ENCODE results near the gene USP16.

Gene USP16

DNA sequence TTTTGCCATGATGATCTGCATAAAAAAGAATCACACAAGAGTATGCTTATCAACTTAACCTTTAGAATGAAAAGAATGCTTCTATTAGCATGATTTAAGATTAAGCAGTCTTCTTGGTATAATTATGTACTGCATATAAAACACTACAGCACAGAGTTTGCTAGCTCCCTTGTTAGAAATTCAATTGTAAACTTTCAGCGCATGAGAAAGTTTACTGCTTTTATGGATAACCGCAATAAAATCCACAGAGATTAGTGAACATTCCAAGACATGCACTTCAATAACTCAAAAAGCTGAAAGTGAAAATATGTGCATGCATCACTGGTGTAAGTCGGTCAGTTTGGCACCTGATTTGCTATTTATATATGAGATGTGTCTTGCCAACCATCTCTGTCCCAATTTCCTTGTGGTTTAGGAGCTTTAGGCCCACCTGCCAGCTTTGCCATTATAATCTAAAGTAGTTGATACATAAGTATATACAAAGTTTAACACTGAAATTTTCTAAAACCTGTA lies 32.1 kb downstream of the USP16 start:
- ATAC-seq = no peak

GRCh38 chr21:29064850-29065481 lies 40.5 kb downstream of the USP16 start:
- no peak for ATAC-seq
- TF ChIP-seq, protein P1, sequence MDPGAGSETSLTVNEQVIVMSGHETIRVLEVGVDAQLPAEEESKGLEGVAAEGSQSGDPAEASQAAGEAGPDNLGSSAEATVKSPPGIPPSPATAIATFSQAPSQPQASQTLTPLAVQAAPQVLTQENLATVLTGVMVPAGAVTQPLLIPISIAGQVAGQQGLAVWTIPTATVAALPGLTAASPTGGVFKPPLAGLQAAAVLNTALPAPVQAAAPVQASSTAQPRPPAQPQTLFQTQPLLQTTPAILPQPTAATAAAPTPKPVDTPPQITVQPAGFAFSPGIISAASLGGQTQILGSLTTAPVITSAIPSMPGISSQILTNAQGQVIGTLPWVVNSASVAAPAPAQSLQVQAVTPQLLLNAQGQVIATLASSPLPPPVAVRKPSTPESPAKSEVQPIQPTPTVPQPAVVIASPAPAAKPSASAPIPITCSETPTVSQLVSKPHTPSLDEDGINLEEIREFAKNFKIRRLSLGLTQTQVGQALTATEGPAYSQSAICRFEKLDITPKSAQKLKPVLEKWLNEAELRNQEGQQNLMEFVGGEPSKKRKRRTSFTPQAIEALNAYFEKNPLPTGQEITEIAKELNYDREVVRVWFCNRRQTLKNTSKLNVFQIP (CRISPR knock-in tag; IDR thresholded peaks at IDR 0.05; ENCODE audit: borderline replicate concordance, low read depth) = no peak
- no peak for TF ChIP-seq PATZ1 (CRISPR knock-in tag; IDR thresholded peaks at IDR 0.05; ENCODE audit: borderline replicate concordance)
- TF ChIP-seq ZNF565 (CRISPR knock-in tag; conservative IDR thresholded peaks at IDR 0.05; ENCODE audit: low read depth) = no peak
- no peak for TF ChIP-seq SNAI2 (CRISPR knock-in tag; IDR thresholded peaks at IDR 0.05)

More for the DNA sequence above, 32.1 kb downstream of the USP16 start:
- TF ChIP-seq ARNTL (CRISPR knock-in tag; IDR thresholded peaks at IDR 0.05; ENCODE audit: borderline replicate concordance, low read depth) = no peak
- TF ChIP-seq CSRNP3 (CRISPR knock-in tag; IDR thresholded peaks at IDR 0.05) = no peak

DNA sequence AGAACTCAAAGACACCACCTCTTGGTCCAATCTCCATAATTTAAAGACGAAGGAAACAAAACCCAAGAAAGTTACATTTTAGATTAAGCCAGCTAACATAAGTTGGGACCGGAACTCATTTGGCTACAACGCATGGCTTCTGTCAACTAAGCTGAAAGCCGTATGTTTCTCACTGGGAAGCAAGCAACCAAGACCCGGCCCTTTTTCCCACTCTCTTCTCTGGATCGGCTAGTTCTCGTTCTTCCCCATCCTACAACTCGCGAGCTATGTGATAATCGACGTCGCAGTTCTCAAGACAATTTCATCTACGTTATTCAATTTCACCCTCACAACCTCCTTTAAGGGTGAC lies 48.4 kb downstream of the USP16 start:
- peak; percentile 41 for ATAC-seq
- TF ChIP-seq ZNF70 (CRISPR knock-in tag; IDR thresholded peaks at IDR 0.05) (no peak), ZNF565 (CRISPR knock-in tag; conservative IDR thresholded peaks at IDR 0.05; ENCODE audit: low read depth) (no peak), TSHZ2 (CRISPR knock-in tag; IDR thresholded peaks at IDR 0.05) (no peak), ZNF8 (CRISPR knock-in tag; IDR thresholded peaks at IDR 0.05) (no peak), ZC3H10 (CRISPR knock-in tag; IDR thresholded peaks at IDR 0.05) (no peak), ARNTL (CRISPR knock-in tag; IDR thresholded peaks at IDR 0.05; ENCODE audit: borderline replicate concordance, low read depth) (no peak), GLIS3 (CRISPR knock-in tag; IDR thresholded peaks at IDR 0.05) (no peak), TOX (CRISPR knock-in tag; IDR thresholded peaks at IDR 0.05; ENCODE audit: borderline replicate concordance) (no peak), PATZ1 (CRISPR knock-in tag; IDR thresholded peaks at IDR 0.05; ENCODE audit: borderline replicate concordance) (no peak), PPARA (CRISPR knock-in tag; IDR thresholded peaks at IDR 0.05; ENCODE audit: borderline replicate concordance) (no peak), OSR1 (CRISPR knock-in tag; IDR thresholded peaks at IDR 0.05) (no peak), ZFP3 (CRISPR knock-in tag; IDR thresholded peaks at IDR 0.05) (no peak), TCF4 (CRISPR knock-in tag; IDR thresholded peaks at IDR 0.05; ENCODE audit: borderline replicate concordance) (no peak), RARB (CRISPR knock-in tag; IDR thresholded peaks at IDR 0.05) (no peak), CSDC2 (CRISPR knock-in tag; IDR thresholded peaks at IDR 0.05) (no peak)
- TF ChIP-seq, protein P1 (CRISPR knock-in tag; IDR thresholded peaks at IDR 0.05; ENCODE audit: borderline replicate concordance, low read depth) = no peak
- TF ChIP-seq, protein P2, sequence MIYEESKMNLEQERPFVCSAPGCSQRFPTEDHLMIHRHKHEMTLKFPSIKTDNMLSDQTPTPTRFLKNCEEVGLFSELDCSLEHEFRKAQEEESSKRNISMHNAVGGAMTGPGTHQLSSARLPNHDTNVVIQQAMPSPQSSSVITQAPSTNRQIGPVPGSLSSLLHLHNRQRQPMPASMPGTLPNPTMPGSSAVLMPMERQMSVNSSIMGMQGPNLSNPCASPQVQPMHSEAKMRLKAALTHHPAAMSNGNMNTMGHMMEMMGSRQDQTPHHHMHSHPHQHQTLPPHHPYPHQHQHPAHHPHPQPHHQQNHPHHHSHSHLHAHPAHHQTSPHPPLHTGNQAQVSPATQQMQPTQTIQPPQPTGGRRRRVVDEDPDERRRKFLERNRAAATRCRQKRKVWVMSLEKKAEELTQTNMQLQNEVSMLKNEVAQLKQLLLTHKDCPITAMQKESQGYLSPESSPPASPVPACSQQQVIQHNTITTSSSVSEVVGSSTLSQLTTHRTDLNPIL (CRISPR knock-in tag; IDR thresholded peaks at IDR 0.05; ENCODE audit: low read depth) = no peak
